Fibroblast of lung (primary cell): Measurements from ENCODE around the gene SFTA2. TPM values are rescaled to one million over a fixed set of nuclear protein-coding genes. Genes with fewer than 3 reads are reported as not detected.

Source experiments
- DNase-seq, 2 donors: peaks; one replicate each; pipeline versions ENCODE4 v3.0.0 to v3.0.0-alpha.2; 2010; ENCODE audit warnings: low read depth in 2 of 2
- H2AFZ ChIP-seq: 2 replicates; pipeline ENCODE4 v1.5.1; 2012; ENCODE audit warnings: low read length, control low read depth, inconsistent platforms
- H3K27ac ChIP-seq: 2 replicates; pipeline ENCODE4 v1.5.1; 2011; ENCODE audit warnings: low read length, control low read depth; ENCODE audit not compliant: insufficient read depth
- H3K27me3 ChIP-seq: 2 replicates; pipeline ENCODE4 v1.5.1; 2011; ENCODE audit warnings: mild to moderate bottlenecking, low read length; ENCODE audit not compliant: control insufficient read depth, insufficient read depth
- H3K36me3 ChIP-seq: 2 replicates; pipeline ENCODE4 v1.5.1; 2011; ENCODE audit warnings: low read length; ENCODE audit not compliant: control insufficient read depth, insufficient read depth
- H3K4me1 ChIP-seq: 2 replicates; pipeline ENCODE4 v1.5.1; 2011; ENCODE audit warnings: low read length; ENCODE audit not compliant: control insufficient read depth, insufficient read depth; ENCODE audit errors: extremely low read depth
- H3K4me2 ChIP-seq: 2 replicates; pipeline ENCODE4 v1.5.1; 2011; ENCODE audit warnings: low read length, control low read depth; ENCODE audit not compliant: insufficient read depth; ENCODE audit errors: extremely low read depth
- H3K4me3 ChIP-seq, 4 experiments: fragments of 200-600 bp in 1 of 4; sonication (generic) in 1 of 4; replicated peaks in 1 of 4; 2 replicates each; pipeline ENCODE4 v1.5.1; 2011 to 2016; ENCODE audit warnings: low read length in 4 of 4, low read depth in 3 of 4, mild to moderate bottlenecking in 3 of 4, control low read depth in 2 of 4, inconsistent platforms in 1 of 4, mixed read lengths in 1 of 4; ENCODE audit not compliant: insufficient read depth in 1 of 4; ENCODE audit errors: control extremely low read depth in 1 of 4
- H3K79me2 ChIP-seq: 2 replicates; pipeline ENCODE4 v1.5.1; 2012; ENCODE audit warnings: mild to moderate bottlenecking, low read length, inconsistent platforms; ENCODE audit not compliant: control insufficient read depth, insufficient read depth
- H3K9ac ChIP-seq: 2 replicates; pipeline ENCODE4 v1.5.1; 2011; ENCODE audit warnings: mild to moderate bottlenecking, low read length, control low read depth; ENCODE audit not compliant: insufficient read depth
- H3K9me3 ChIP-seq: 2 replicates; pipeline ENCODE4 v1.5.1; 2012; ENCODE audit warnings: low read depth, low read length; ENCODE audit not compliant: control insufficient read depth, insufficient read depth
- H4K20me1 ChIP-seq: 2 replicates; pipeline ENCODE4 v1.5.1; 2011; ENCODE audit warnings: low read length; ENCODE audit not compliant: control insufficient read depth, insufficient read depth; ENCODE audit errors: extremely low read depth
- EZH2 ChIP-seq: IDR thresholded peaks from 2 replicates; pipeline ENCODE4 v1.5.1; 2012; ENCODE audit warnings: low read length, control low read depth, mild to moderate bottlenecking; ENCODE audit errors: missing control alignments
- polyA plus RNA-seq, 2 donors: library from polyadenylated mRNA; depleted of rRNA in 1 of 2; stranded (reverse) in 1 of 2; unstranded in 1 of 2; fragments of >200 nt; gene quantifications; 2 replicates each; pipeline ENCODE4 v1.2.1, GENCODE V29; 2011 to 2012; ENCODE audit warnings: missing spikeins in 1 of 2
- total RNA-seq: library from RNA; depleted of rRNA; stranded (reverse); fragments of >200 nt; gene quantifications from 2 replicates; pipeline ENCODE4 v1.2.1, GENCODE V29; 2014
- TF ChIP-seq, protein P1 (sequence below), 2 donors: IDR thresholded peaks in 1 of 2; conservative IDR thresholded peaks in 1 of 2; 1 replicate in 1 of 2; 2 replicates in 1 of 2; pipeline ENCODE4 v1.5.1; 2011 to 2012; ENCODE audit warnings: low read length in 2 of 2, control low read depth in 1 of 2, inconsistent platforms in 1 of 2, low read depth in 1 of 2, mild to moderate bottlenecking in 1 of 2

The SFTA2 gene
- total and polyA plus RNA-seq, 2 donors (not counting 1 experiment from before 2014, with no cell fraction given) = not detected

DNA sequence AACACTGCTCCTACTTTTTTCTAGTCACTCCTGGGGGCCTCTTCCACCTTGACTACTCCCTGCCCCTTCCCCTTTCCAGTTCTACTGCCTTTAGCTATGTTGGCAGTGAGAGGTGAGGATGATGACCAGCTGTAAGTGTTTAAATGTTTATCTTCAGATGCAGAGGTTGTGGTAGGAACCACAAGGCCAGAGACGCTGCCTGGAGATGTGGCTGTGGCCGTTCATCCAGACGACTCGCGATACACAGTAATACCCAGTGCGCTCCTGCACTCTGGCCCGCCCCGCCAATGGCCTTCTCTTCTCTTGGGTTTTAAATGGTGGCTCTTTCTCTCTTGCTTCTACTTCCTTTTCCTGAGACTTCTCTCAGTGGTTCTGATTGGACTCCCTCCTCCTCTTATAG, 13.3 kb downstream of the SFTA2 start:
- no peaks in the 10 kb centered on the region for H4K20me1 ChIP-seq
- no peak for DNase-seq
- H3K4me2 ChIP-seq = no peak overlapping the region
- no peak overlapping the region for H2AFZ ChIP-seq
- H3K9ac ChIP-seq = no peak overlapping the region
- H3K27me3 ChIP-seq = no peaks in the 10 kb centered on the region
- no peak overlapping the region for H3K4me3 ChIP-seq
- H3K9me3 ChIP-seq = no peaks in the 10 kb centered on the region
- H3K27ac ChIP-seq = no peak overlapping the region
- no peaks in the 10 kb centered on the region for H3K79me2 ChIP-seq
- no peak for TF ChIP-seq EZH2
- H3K36me3 ChIP-seq = peaks cover 9% of the 10 kb centered on the region
- H3K4me1 ChIP-seq = peaks cover 6% of the 10 kb centered on the region

DNA sequence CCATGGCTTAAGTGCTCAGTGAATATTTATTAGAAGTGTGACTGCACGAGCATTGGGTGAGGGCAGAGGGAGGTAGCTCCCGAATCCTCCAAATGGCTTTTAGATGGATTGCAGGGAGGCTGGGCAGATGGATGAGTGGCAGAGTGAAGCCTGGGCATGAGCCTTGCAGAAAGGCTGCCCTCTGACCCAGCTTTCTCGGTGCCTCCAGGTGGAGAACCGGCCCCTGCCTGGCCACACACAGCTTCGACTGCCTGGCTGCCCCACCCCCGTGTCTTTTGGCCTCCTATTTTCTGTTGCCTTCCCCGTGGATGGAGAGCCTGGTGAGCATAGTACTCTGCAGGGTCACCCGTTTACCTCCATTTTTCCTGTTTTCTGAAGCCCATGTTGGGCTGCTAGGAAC, 14.5 kb downstream of the SFTA2 start:
- H3K27me3 ChIP-seq = no peaks in the 10 kb centered on the region
- no peak overlapping the region for H3K9ac ChIP-seq
- no peak overlapping the region for H3K27ac ChIP-seq
- DNase-seq = no peak
- peaks cover 8% of the 10 kb centered on the region for H3K4me1 ChIP-seq
- no peaks in the 10 kb centered on the region for H3K9me3 ChIP-seq
- H3K36me3 ChIP-seq = peaks cover 5% of the 10 kb centered on the region
- no peak overlapping the region for H3K4me2 ChIP-seq
- H2AFZ ChIP-seq = no peak overlapping the region
- H3K79me2 ChIP-seq = no peaks in the 10 kb centered on the region
- no peaks in the 10 kb centered on the region for H4K20me1 ChIP-seq
- H3K4me3 ChIP-seq = no peak overlapping the region
- TF ChIP-seq, protein P1, sequence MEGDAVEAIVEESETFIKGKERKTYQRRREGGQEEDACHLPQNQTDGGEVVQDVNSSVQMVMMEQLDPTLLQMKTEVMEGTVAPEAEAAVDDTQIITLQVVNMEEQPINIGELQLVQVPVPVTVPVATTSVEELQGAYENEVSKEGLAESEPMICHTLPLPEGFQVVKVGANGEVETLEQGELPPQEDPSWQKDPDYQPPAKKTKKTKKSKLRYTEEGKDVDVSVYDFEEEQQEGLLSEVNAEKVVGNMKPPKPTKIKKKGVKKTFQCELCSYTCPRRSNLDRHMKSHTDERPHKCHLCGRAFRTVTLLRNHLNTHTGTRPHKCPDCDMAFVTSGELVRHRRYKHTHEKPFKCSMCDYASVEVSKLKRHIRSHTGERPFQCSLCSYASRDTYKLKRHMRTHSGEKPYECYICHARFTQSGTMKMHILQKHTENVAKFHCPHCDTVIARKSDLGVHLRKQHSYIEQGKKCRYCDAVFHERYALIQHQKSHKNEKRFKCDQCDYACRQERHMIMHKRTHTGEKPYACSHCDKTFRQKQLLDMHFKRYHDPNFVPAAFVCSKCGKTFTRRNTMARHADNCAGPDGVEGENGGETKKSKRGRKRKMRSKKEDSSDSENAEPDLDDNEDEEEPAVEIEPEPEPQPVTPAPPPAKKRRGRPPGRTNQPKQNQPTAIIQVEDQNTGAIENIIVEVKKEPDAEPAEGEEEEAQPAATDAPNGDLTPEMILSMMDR (conservative IDR thresholded peaks at IDR 0.05 in 1 of 2, IDR thresholded peaks at IDR 0.05 in 1 of 2; ENCODE audit: low read depth in 1 of 2, low read length in 2 of 2) = no peak
- TF ChIP-seq EZH2 = no peak

DNA sequence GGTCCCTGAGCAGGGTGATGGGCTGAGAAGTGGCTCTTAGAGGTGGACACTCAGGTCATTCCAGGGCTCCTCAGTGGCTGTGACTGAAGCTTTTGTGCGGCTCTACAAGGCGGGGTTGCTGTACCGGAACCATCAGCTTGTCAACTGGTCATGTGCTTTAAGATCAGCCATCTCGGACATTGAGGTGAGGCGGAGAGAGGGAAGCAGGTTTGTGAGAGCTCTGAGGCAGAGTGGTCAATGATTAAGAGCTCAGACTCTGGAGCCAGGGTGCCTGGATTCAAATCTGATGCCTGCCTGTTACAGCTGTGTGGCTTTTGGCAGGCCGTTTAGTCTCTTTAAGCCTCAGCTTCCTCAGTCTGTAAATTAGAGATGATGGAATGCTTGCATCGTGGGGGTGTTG, 14.9 kb downstream of the SFTA2 start:
- no peaks in the 10 kb centered on the region for H3K9me3 ChIP-seq
- H3K36me3 ChIP-seq = peaks cover 4% of the 10 kb centered on the region
- no peak overlapping the region for H3K4me2 ChIP-seq
- no peak overlapping the region for H3K27ac ChIP-seq
- H3K4me3 ChIP-seq = no peak overlapping the region
- H2AFZ ChIP-seq = no peak overlapping the region
- DNase-seq = no peak
- H4K20me1 ChIP-seq = no peaks in the 10 kb centered on the region
- H3K79me2 ChIP-seq = no peaks in the 10 kb centered on the region
- TF ChIP-seq, protein P1 (conservative IDR thresholded peaks at IDR 0.05 in 1 of 2, IDR thresholded peaks at IDR 0.05 in 1 of 2; ENCODE audit: low read depth in 1 of 2, low read length in 2 of 2) = no peak
- no peak for TF ChIP-seq EZH2
- H3K27me3 ChIP-seq = no peaks in the 10 kb centered on the region
- H3K9ac ChIP-seq = no peak overlapping the region
- peaks cover 8% of the 10 kb centered on the region for H3K4me1 ChIP-seq
